ENCODE data around the gene PHF21A. TPM values are rescaled to one million over a fixed set of nuclear protein-coding genes. Genes with fewer than 3 reads are reported as not detected.
A peak's percentile ranks its signal among the peaks of the same experiment; 100 is the strongest.

Gene PHF21A
- total and polyA plus RNA-seq, 2 experiments from 2014 or later: 42.1 to 55.6 TPM

DNA sequence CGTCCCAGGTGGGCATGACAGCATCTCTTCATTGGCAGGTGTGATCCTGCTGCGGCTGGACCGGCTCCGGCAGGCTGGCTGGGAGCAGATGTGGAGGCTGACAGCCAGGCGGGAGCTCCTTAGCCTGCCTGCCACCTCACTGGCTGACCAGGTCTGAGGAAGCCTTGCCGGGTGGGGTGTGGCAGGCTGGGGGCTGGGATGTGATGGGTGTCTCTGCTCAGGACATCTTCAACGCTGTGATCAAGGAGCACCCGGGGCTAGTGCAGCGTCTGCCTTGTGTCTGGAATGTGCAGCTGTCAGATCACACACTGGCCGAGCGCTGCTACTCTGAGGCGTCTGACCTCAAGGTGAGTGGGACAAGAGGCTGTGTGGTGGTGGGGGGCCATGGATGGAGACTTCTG, 195.3 kb downstream of the PHF21A start:
- H3K4me1 ChIP-seq (ENCODE audit: low read depth): no peaks in the 10 kb centered on the region
- no peaks in the 10 kb centered on the region for H3K9me3 ChIP-seq (ENCODE audit: low read depth)
- H3K4me3 ChIP-seq: no peak overlapping the region
- no peak for DNase-seq (ENCODE audit: low read depth in 1 of 2, low spot score in 1 of 2)
- H3K27ac ChIP-seq: no peak overlapping the region
- H3K27me3 ChIP-seq: peaks cover 39% of the 10 kb centered on the region
- no peaks in the 10 kb centered on the region for H3K36me3 ChIP-seq
- TF ChIP-seq, protein P1, sequence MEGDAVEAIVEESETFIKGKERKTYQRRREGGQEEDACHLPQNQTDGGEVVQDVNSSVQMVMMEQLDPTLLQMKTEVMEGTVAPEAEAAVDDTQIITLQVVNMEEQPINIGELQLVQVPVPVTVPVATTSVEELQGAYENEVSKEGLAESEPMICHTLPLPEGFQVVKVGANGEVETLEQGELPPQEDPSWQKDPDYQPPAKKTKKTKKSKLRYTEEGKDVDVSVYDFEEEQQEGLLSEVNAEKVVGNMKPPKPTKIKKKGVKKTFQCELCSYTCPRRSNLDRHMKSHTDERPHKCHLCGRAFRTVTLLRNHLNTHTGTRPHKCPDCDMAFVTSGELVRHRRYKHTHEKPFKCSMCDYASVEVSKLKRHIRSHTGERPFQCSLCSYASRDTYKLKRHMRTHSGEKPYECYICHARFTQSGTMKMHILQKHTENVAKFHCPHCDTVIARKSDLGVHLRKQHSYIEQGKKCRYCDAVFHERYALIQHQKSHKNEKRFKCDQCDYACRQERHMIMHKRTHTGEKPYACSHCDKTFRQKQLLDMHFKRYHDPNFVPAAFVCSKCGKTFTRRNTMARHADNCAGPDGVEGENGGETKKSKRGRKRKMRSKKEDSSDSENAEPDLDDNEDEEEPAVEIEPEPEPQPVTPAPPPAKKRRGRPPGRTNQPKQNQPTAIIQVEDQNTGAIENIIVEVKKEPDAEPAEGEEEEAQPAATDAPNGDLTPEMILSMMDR (IDR thresholded peaks at IDR 0.05; ENCODE audit: low read depth, low read length): no peak

DNA sequence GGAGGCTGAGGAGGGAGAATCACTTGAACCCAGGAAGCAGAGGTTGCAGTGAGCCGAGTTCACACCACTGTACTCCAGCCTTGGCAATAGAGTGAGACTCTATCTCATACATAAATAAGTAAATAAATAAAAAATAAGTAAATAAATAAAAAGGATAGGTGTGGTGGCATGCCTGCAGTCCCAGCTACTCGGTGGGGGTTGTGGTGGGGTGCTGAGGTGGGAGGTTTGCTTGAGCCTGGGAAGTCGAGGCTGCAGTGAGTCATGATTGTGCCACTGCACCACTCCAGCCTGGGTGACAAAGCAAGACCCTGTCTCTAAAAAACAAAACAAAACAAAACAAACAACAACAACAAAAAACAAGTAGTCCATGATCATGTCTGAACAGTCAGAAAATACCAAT, 195.7 kb downstream of the PHF21A start:
- Histone ChIP-seq H3K27me3 (peaks cover 44% of the 10 kb centered on the region), H3K9me3 (ENCODE audit: low read depth) (no peaks in the 10 kb centered on the region), H3K4me1 (ENCODE audit: low read depth) (no peaks in the 10 kb centered on the region), H3K4me3 (no peak overlapping the region), H3K27ac (no peak overlapping the region), H3K36me3 (no peaks in the 10 kb centered on the region)
- TF ChIP-seq, protein P1 (IDR thresholded peaks at IDR 0.05; ENCODE audit: low read depth, low read length): no peak
- no peak for DNase-seq (ENCODE audit: low read depth in 1 of 2, low spot score in 1 of 2)

DNA sequence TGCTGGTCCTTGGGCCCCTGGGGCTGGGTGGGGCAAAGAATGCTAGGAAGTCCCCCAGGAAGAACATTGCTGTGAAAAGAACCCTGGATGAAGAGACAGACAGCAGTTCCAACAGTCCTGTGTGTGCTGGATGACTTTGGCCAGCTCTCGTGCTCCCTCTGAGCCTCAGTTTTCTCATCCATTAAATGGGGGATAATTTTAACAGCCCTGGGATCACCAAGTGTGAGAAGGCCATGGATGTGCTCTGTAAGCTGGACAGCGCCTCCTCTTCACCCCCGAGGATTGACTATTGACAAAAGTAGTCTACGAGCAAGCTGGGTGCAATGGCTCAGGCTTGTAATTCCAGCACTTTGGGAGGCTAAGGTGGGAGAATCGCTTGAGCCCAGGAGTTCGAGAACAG, 196.3 kb downstream of the PHF21A start:
- no peak overlapping the region for H3K4me3 ChIP-seq
- no peak overlapping the region for H3K27ac ChIP-seq
- TF ChIP-seq, protein P1 (IDR thresholded peaks at IDR 0.05; ENCODE audit: low read depth, low read length): no peak
- H3K36me3 ChIP-seq: no peaks in the 10 kb centered on the region
- H3K9me3 ChIP-seq (ENCODE audit: low read depth): no peaks in the 10 kb centered on the region
- DNase-seq (ENCODE audit: low read depth in 1 of 2, low spot score in 1 of 2): no peak
- H3K27me3 ChIP-seq: peaks cover 45% of the 10 kb centered on the region
- no peaks in the 10 kb centered on the region for H3K4me1 ChIP-seq (ENCODE audit: low read depth)

DNA sequence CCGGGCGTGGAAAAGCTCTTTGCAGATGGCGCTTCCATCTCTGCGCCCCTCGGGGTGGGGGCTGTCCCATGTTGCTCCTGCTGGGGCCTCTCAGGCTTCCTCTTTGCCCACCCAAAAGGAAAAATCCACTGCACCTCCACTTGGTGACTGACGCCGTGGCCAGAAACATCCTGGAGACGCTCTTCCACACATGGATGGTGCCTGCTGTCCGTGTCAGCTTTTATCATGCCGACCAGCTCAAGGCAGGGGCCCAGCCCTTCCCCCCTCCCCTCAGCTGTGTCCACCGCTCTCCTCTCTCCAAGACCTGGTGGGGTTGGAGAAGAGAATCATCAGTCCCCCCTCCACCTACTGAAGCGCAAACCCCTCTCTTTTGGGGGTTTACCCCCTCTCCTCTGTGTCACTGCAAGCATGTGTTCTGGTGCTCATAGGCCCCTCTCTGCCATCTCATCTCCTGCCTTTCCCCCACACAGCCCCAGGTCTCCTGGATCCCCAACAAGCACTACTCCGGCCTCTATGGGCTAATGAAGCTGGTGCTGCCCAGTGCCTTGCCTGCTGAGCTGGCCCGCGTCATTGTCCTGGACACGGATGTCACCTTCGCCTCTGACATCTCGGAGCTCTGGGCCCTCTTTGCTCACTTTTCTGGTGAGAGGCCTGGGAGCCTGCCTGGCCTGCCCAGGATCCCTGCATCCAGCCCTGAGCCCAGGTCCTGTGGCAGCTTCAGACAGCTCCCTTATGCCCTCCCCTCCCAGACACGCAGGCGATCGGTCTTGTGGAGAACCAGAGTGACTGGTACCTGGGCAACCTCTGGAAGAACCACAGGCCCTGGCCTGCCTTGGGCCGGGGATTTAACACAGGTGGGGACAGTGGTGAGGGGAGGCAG, 197.0 kb downstream of the PHF21A start:
- TF ChIP-seq, protein P1 (IDR thresholded peaks at IDR 0.05; ENCODE audit: low read depth, low read length): no peak
- Histone ChIP-seq H3K36me3 (no peaks in the 10 kb centered on the region), H3K4me1 (ENCODE audit: low read depth) (no peaks in the 10 kb centered on the region), H3K4me3 (no peak overlapping the region), H3K27ac (no peak overlapping the region), H3K9me3 (ENCODE audit: low read depth) (no peaks in the 10 kb centered on the region), H3K27me3 (peaks cover 45% of the 10 kb centered on the region)
- DNase-seq (ENCODE audit: low read depth in 1 of 2, low spot score in 1 of 2): no peak

DNA sequence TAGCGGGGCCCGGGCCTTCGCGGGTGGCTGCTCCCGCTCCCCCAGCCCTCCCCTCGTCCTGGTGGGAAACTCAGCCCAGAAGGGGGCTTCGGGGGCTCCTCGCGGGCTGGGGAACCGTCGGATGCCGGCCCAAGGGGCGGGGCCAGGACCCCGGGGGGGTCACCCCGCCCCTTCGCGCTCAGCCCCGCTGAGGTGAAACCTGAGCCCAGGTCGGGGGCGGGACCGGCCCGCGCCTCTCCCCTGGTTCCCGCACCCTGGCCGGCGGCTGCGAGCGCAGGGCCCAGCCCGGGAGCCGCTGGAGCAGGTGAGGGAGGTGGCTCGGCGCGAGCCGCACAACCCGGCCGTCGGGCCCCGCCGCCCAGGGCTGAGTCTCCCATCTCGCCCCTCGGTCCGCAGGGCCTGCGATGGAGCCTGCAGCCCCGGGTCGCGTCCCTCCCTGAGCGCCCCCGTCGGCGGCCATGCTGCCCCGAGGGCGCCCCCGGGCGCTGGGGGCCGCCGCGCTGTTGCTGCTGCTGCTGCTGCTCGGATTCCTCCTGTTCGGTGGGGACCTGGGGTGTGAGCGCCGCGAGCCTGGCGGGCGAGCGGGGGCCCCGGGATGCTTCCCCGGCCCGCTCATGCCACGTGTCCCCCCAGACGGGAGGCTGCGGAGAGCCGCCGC, 198.7 kb downstream of the PHF21A start, which contains the start of gene LARGE2:
Gene LARGE2 (plus strand): TSS at position 232 of the 658 bp plus-strand sequence. CDS start 227 bp downstream, at position 459.
- peak within 1 kb of the TSS; percentile 38 for H3K4me3 ChIP-seq
- peak in 1 of 2 donors; percentile 72 for DNase-seq (ENCODE audit: low read depth in 1 of 2, low spot score in 1 of 2)

More for the DNA sequence above, 198.7 kb downstream of the PHF21A start, which contains the start of gene LARGE2:
- Histone ChIP-seq H3K27me3 (peaks cover 45% of the 10 kb centered on the region), H3K9me3 (ENCODE audit: low read depth) (no peaks in the 10 kb centered on the region), H3K27ac (no peak within 1 kb of the TSS), H3K36me3 (no peaks in the 10 kb centered on the region), H3K4me1 (ENCODE audit: low read depth) (no peaks in the 10 kb centered on the region)
- TF ChIP-seq, protein P1 (IDR thresholded peaks at IDR 0.05; ENCODE audit: low read depth, low read length): no peak

Measured in cardiac muscle cell (in vitro differentiated cells and primary cell).